Choroid plexus epithelial cell (primary cell): ENCODE measurements around the gene TMEM191B.
A peak's percentile ranks its signal among the peaks of the same experiment; 100 is the strongest.
"Not testable (repeated sequence)": the region's sequence is repeated elsewhere in the genome, so short reads cannot be mapped to it uniquely, and the experiment has no call there.

ENCODE experiments used
- DNase-seq: peaks from one replicate; pipeline ENCODE4 v3.0.0-alpha.2; 2010; ENCODE audit warnings: low read depth
- H3K4me3 ChIP-seq: 2 replicates; pipeline ENCODE4 v1.5.1; 2011; ENCODE audit warnings: low read depth, mild to moderate bottlenecking, control low read depth, low read length, moderate library complexity

Gene TMEM191B

DNA sequence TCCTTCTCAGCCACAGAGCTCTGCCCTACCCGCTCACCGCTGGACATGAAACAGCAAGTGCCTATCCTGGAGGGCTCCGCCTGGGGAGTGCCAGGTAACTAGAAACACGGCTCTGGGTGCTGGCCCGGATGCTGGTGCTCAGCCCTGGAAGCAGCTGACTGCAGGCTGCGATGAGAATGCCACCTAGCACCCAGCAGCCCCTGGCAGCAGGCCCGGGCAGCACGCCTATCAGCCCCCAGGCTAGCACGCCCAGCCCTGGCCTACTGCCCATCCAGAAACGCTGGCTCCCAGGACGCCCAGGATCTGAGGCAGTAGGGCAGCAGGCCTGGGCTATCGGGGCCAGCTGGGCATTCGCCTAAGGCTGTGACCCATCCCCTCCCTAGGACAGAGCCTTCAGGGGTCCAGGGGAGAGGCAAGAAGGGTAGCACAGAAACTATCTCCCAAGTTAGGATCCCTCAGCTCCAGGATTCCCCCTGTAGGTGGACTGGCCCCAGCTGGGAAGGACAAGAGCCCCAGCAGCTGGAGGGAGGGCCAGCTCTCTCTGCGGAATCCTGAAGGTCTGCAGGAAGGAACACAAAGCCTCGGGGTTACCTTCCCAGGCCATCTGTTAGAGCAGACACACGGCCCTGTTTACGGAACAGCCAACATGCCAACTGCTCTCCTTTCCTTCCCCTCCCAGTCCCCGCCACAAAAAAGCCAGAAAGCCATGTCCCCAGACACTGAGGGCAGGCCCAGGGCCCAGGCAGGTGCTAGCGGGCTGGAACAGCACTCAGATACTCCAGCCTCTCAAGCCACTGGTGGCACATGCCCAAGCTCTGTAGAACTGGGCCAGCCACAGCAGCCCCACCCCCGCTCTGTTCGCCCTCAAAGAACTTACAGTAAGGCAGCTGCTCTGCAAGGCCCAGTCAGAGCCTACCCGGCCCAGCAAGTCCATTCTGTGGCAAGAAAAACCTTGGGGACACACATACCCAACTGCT lies 27.0 kb downstream of the TMEM191B start:
- DNase-seq, H3K4me3 ChIP-seq: not testable (repeated sequence)

GRCh38 chr22:18558516-18558915 lies 30.9 kb downstream of the TMEM191B start:
- not testable (repeated sequence) for H3K4me3 ChIP-seq, DNase-seq

GRCh38 chr22:18558939-18559338 lies 31.3 kb downstream of the TMEM191B start:
- H3K4me3 ChIP-seq, DNase-seq: not testable (repeated sequence)

- not testable (repeated sequence) for H3K4me3 ChIP-seq, DNase-seq
These were observed 32.7 kb downstream of the TMEM191B start for GRCh38 chr22:18560099-18560974.

GRCh38 chr22:18570509-18571246 lies 43.1 kb downstream of the TMEM191B start:
- H3K4me3 ChIP-seq, DNase-seq: not testable (repeated sequence)

- DNase-seq, H3K4me3 ChIP-seq: not testable (repeated sequence)
These were observed 46.0 kb downstream of the TMEM191B start for GRCh38 chr22:18573483-18574164.

GRCh38 chr22:18574555-18574954 lies 47.0 kb downstream of the TMEM191B start:
- DNase-seq: not testable (repeated sequence)

GRCh38 chr22:18575686-18576085 lies 48.1 kb downstream of the TMEM191B start:
- not testable (repeated sequence) for H3K4me3 ChIP-seq, DNase-seq

More at GRCh38 chr22:18574555-18574954, 47.0 kb downstream of the TMEM191B start:
- H3K4me3 ChIP-seq: not testable (repeated sequence)

- not testable (repeated sequence) for DNase-seq, H3K4me3 ChIP-seq
These were observed 49.7 kb downstream of the TMEM191B start for GRCh38 chr22:18577090-18577818.

- peak; percentile 26 for DNase-seq
- H3K4me3 ChIP-seq: peak overlapping the region; percentile 40
These were observed 50.2 kb downstream of the TMEM191B start for GRCh38 chr22:18577847-18578246.
